CD8-positive, alpha-beta memory T cell (primary cell): ENCODE measurements around the gene HERC4. TPM values are rescaled to one million over a fixed set of nuclear protein-coding genes. Genes with fewer than 3 reads are reported as not detected.

ENCODE experiments used
- CTCF ChIA-PET: fragments of 350-600 bp; sonication (Branson Sonifier 250); formaldehyde crosslinking; loops from one replicate; lab custom pipeline; 2021; ENCODE audit warnings: antibody characterized with exemption; lab: Charles Lee
- POLR2A ChIA-PET: fragments of 350-600 bp; sonication (Branson Sonifier 250); formaldehyde crosslinking; loops from one replicate; lab custom pipeline; 2021; ENCODE audit warnings: antibody characterized with exemption; lab: Charles Lee
- DNase-seq, 5 donors: peaks; one replicate each; pipeline versions ENCODE4 v3.0.0 to v3.0.0-alpha.2; 2020 to 2022; ENCODE audit warnings: mixed read lengths in 1 of 5
- H3K27ac ChIP-seq: one replicate; pipeline ENCODE4 v1.7.0; 2013; ENCODE audit warnings: low read depth, mild to moderate bottlenecking, low read length, moderate library complexity
- H3K27me3 ChIP-seq: 2 replicates; pipeline ENCODE4 v1.7.0; 2013; ENCODE audit warnings: low read length, mild to moderate bottlenecking; ENCODE audit not compliant: insufficient read depth, poor library complexity, severe bottlenecking
- H3K36me3 ChIP-seq: 2 replicates; pipeline ENCODE4 v1.7.0; 2013; ENCODE audit warnings: mild to moderate bottlenecking, low read length, moderate library complexity; ENCODE audit not compliant: insufficient read depth
- H3K4me1 ChIP-seq: 2 replicates; pipeline ENCODE4 v1.7.0; 2013; ENCODE audit warnings: mild to moderate bottlenecking, low read length, moderate library complexity; ENCODE audit not compliant: insufficient read depth
- H3K4me3 ChIP-seq: 2 replicates; pipeline ENCODE4 v1.7.0; 2013; ENCODE audit warnings: mild to moderate bottlenecking, low read length
- H3K9me3 ChIP-seq: 2 replicates; pipeline ENCODE4 v1.7.0; 2013; ENCODE audit warnings: mild to moderate bottlenecking, low read length
- H3K27ac Mint-ChIP-seq, 8 donors: one replicate each; pipeline ENCODE4 v1.8.0; 2020 to 2021; ENCODE audit warnings: mixed read lengths in 8 of 8, mild to moderate bottlenecking in 6 of 8, inconsistent platforms in 3 of 8, moderate library complexity in 3 of 8
- H3K27me3 Mint-ChIP-seq, 2 donors: one replicate each; pipeline ENCODE4 v1.8.0; 2020 to 2021; ENCODE audit warnings: mixed read lengths in 2 of 2, mild to moderate bottlenecking in 1 of 2, moderate library complexity in 1 of 2
- H3K36me3 Mint-ChIP-seq, 3 donors: one replicate each; pipeline ENCODE4 v1.8.0; 2020 to 2021; ENCODE audit warnings: mixed read lengths in 3 of 3, inconsistent platforms in 1 of 3, mild to moderate bottlenecking in 1 of 3
- H3K4me1 Mint-ChIP-seq, 3 donors: one replicate each; pipeline ENCODE4 v1.8.0; 2020 to 2021; ENCODE audit warnings: mixed read lengths in 3 of 3, inconsistent platforms in 1 of 3, mild to moderate bottlenecking in 1 of 3
- H3K4me3 Mint-ChIP-seq, 7 donors: one replicate each; pipeline ENCODE4 v1.8.0; 2020 to 2021; ENCODE audit warnings: mixed read lengths in 7 of 7, mild to moderate bottlenecking in 6 of 7, moderate library complexity in 4 of 7, inconsistent platforms in 2 of 7
- H3K9me3 Mint-ChIP-seq, 5 donors: one replicate each; pipeline ENCODE4 v1.8.0; 2020 to 2022; ENCODE audit warnings: mixed read lengths in 5 of 5, mild to moderate bottlenecking in 3 of 5, moderate library complexity in 2 of 5, inconsistent platforms in 1 of 5
- polyA plus RNA-seq: library from polyadenylated mRNA; unstranded; fragments of 300-500 nt; fragmentation: Illumina TruSeq; gene quantifications from one replicate; pipeline ENCODE4 v1.2.3, GENCODE V29; 2021
- total RNA-seq, 2 experiments: library from RNA; stranded (reverse); gene quantifications; one replicate each; pipeline ENCODE4 v1.2.3, GENCODE V29; 2021

Gene HERC4
- total and polyA plus RNA-seq, 3 experiments from 2014 or later, result 19.0 to 41.6 (median 41.0) TPM

GRCh38 chr10:68053553-68053952 lies 21.5 kb downstream of the HERC4 start:
- ChIA-PET CTCF (no interaction called here), POLR2A (interaction anchor here (0.6 to 0.7 kb wide), 2 partner anchors 115 to 168 kb away, joined by 3 to 5 read pairs; no protein-coding TSS in a partner anchor)
- H3K36me3 ChIP-seq, result peaks cover 5% of the 10 kb centered on the region
- H3K4me1 Mint-ChIP-seq, result peaks cover 30 to 51% (median 49%) of the 10 kb centered on the region in 3 donors
- no peaks in the 10 kb centered on the region for H3K27me3 ChIP-seq
- H3K4me3 ChIP-seq, result no peak overlapping the region
- H3K4me1 ChIP-seq, result peaks cover 5% of the 10 kb centered on the region
- no peaks in the 10 kb centered on the region for H3K27me3 Mint-ChIP-seq
- no peak overlapping the region for H3K4me3 Mint-ChIP-seq
- no peak overlapping the region for H3K27ac ChIP-seq
- H3K9me3 Mint-ChIP-seq, result no peaks in the 10 kb centered on the region
- DNase-seq, result no peak
- H3K36me3 Mint-ChIP-seq, result peaks cover 0 to 26% (median 10%) of the 10 kb centered on the region in 3 donors
- H3K27ac Mint-ChIP-seq, result peak overlapping the region in 2 of 8 donors; percentile 27 to 48
- H3K9me3 ChIP-seq, result no peaks in the 10 kb centered on the region

GRCh38 chr10:68052463-68052862 lies 22.6 kb downstream of the HERC4 start:
- POLR2A ChIA-PET, result no interaction called here
- Mint-ChIP-seq H3K9me3 (no peaks in the 10 kb centered on the region), H3K27ac (peak overlapping the region in 2 of 8 donors; percentile 35 to 37), H3K4me3 (no peak overlapping the region), H3K27me3 (no peaks in the 10 kb centered on the region), H3K4me1 (peaks cover 37 to 56% (median 55%) of the 10 kb centered on the region in 3 donors), H3K36me3 (peaks cover 2 to 24% (median 11%) of the 10 kb centered on the region in 3 donors)
- Histone ChIP-seq H3K27ac (no peak overlapping the region), H3K9me3 (no peaks in the 10 kb centered on the region), H3K27me3 (no peaks in the 10 kb centered on the region), H3K4me3 (no peak overlapping the region), H3K4me1 (peaks cover 5% of the 10 kb centered on the region), H3K36me3 (peaks cover 5% of the 10 kb centered on the region)
- CTCF ChIA-PET, result no interaction called here
- DNase-seq, result no peak

GRCh38 chr10:68049289-68050078 lies 25.6 kb downstream of the HERC4 start:
- peak overlapping the region in 1 of 8 donors; percentile 55 for H3K27ac Mint-ChIP-seq
- no peaks in the 10 kb centered on the region for H3K27me3 ChIP-seq
- H3K36me3 Mint-ChIP-seq, result peaks cover 4 to 22% (median 7%) of the 10 kb centered on the region in 3 donors
- no peak overlapping the region for H3K27ac ChIP-seq
- DNase-seq, result no peak
- H3K27me3 Mint-ChIP-seq, result no peaks in the 10 kb centered on the region
- peaks cover 9% of the 10 kb centered on the region for H3K4me1 ChIP-seq
- H3K9me3 ChIP-seq, result no peaks in the 10 kb centered on the region
- H3K4me3 Mint-ChIP-seq, result no peak overlapping the region
- no peak overlapping the region for H3K4me3 ChIP-seq
- ChIA-PET POLR2A (no interaction called here), CTCF (no interaction called here)
- peaks cover 5% of the 10 kb centered on the region for H3K36me3 ChIP-seq
- no peaks in the 10 kb centered on the region for H3K9me3 Mint-ChIP-seq
- peaks cover 52 to 73% (median 68%) of the 10 kb centered on the region in 3 donors for H3K4me1 Mint-ChIP-seq

- Histone ChIP-seq H3K9me3 (no peaks in the 10 kb centered on the region), H3K4me1 (peaks cover 9% of the 10 kb centered on the region), H3K4me3 (no peak overlapping the region), H3K27ac (no peak overlapping the region), H3K36me3 (peaks cover 3% of the 10 kb centered on the region), H3K27me3 (no peaks in the 10 kb centered on the region)
- Mint-ChIP-seq H3K27me3 (no peaks in the 10 kb centered on the region), H3K27ac (peak overlapping the region in 3 of 8 donors; percentile 1 to 14 (median 6)), H3K36me3 (peaks cover 4 to 27% (median 10%) of the 10 kb centered on the region in 3 donors), H3K4me1 (peaks cover 47 to 65% (median 61%) of the 10 kb centered on the region in 3 donors), H3K9me3 (no peaks in the 10 kb centered on the region), H3K4me3 (no peak overlapping the region)
- DNase-seq, result no peak
- CTCF ChIA-PET, result no interaction called here
- POLR2A ChIA-PET, result no interaction called here
These were observed 27.3 kb downstream of the HERC4 start for GRCh38 chr10:68047554-68048327.

GRCh38 chr10:68047122-68047521 lies 28.0 kb downstream of the HERC4 start:
- no peak overlapping the region for H3K27ac ChIP-seq
- no peaks in the 10 kb centered on the region for H3K27me3 Mint-ChIP-seq
- H3K27me3 ChIP-seq, result no peaks in the 10 kb centered on the region
- H3K4me3 ChIP-seq, result no peak overlapping the region
- H3K36me3 Mint-ChIP-seq, result peaks cover 4 to 26% (median 11%) of the 10 kb centered on the region in 3 donors
- no peak for DNase-seq
- peak overlapping the region in 3 of 8 donors; percentile 1 to 45 (median 6) for H3K27ac Mint-ChIP-seq
- no peaks in the 10 kb centered on the region for H3K9me3 ChIP-seq
- peaks cover 41 to 58% (median 57%) of the 10 kb centered on the region in 3 donors for H3K4me1 Mint-ChIP-seq
- H3K4me1 ChIP-seq, result peaks cover 9% of the 10 kb centered on the region
- no peak overlapping the region for H3K4me3 Mint-ChIP-seq
- H3K9me3 Mint-ChIP-seq, result no peaks in the 10 kb centered on the region
- POLR2A ChIA-PET, result no interaction called here
- CTCF ChIA-PET, result no interaction called here
- no peaks in the 10 kb centered on the region for H3K36me3 ChIP-seq

GRCh38 chr10:68046642-68047041 lies 28.4 kb downstream of the HERC4 start:
- H3K4me3 ChIP-seq, result no peak overlapping the region
- no peaks in the 10 kb centered on the region for H3K9me3 ChIP-seq
- Mint-ChIP-seq H3K27me3 (no peaks in the 10 kb centered on the region), H3K4me1 (peaks cover 40 to 57% (median 54%) of the 10 kb centered on the region in 3 donors), H3K4me3 (no peak overlapping the region), H3K9me3 (no peaks in the 10 kb centered on the region), H3K36me3 (peaks cover 4 to 25% (median 11%) of the 10 kb centered on the region in 3 donors), H3K27ac (peak overlapping the region in 5 of 8 donors; percentile 5 to 68 (median 38))
- H3K27ac ChIP-seq, result no peak overlapping the region
- ChIA-PET CTCF (no interaction called here), POLR2A (no interaction called here)
- no peak for DNase-seq
- H3K36me3 ChIP-seq, result no peaks in the 10 kb centered on the region
- peaks cover 9% of the 10 kb centered on the region for H3K4me1 ChIP-seq
- no peaks in the 10 kb centered on the region for H3K27me3 ChIP-seq

- ChIA-PET POLR2A (no interaction called here), CTCF (no interaction called here)
- H3K4me3 Mint-ChIP-seq, result no peak overlapping the region
- peaks cover 4 to 34% (median 8%) of the 10 kb centered on the region in 3 donors for H3K36me3 Mint-ChIP-seq
- no peak overlapping the region for H3K27ac Mint-ChIP-seq
- Histone ChIP-seq H3K4me1 (peaks cover 5% of the 10 kb centered on the region), H3K9me3 (no peaks in the 10 kb centered on the region), H3K36me3 (no peaks in the 10 kb centered on the region), H3K27me3 (no peaks in the 10 kb centered on the region), H3K4me3 (no peak overlapping the region), H3K27ac (no peak overlapping the region)
- H3K9me3 Mint-ChIP-seq, result no peaks in the 10 kb centered on the region
- DNase-seq, result no peak
- H3K27me3 Mint-ChIP-seq, result no peaks in the 10 kb centered on the region
- peaks cover 24 to 36% (median 34%) of the 10 kb centered on the region in 3 donors for H3K4me1 Mint-ChIP-seq
These were observed 32.1 kb downstream of the HERC4 start for GRCh38 chr10:68043030-68043429.

- POLR2A ChIA-PET, result no interaction called here
- peaks cover 0 to 65% (median 24%) of the 10 kb centered on the region in 3 donors for H3K36me3 Mint-ChIP-seq
These were observed 43.0 kb downstream of the HERC4 start for GRCh38 chr10:68032113-68032512.

More at GRCh38 chr10:68032113-68032512, 43.0 kb downstream of the HERC4 start:
- Histone ChIP-seq H3K27ac (no peak overlapping the region), H3K9me3 (no peaks in the 10 kb centered on the region), H3K4me3 (no peak overlapping the region), H3K4me1 (no peaks in the 10 kb centered on the region), H3K36me3 (peaks cover 10% of the 10 kb centered on the region), H3K27me3 (no peaks in the 10 kb centered on the region)
- Mint-ChIP-seq H3K4me1 (peaks cover 13 to 28% (median 24%) of the 10 kb centered on the region in 3 donors), H3K27ac (no peak overlapping the region), H3K4me3 (no peak overlapping the region), H3K27me3 (no peaks in the 10 kb centered on the region), H3K9me3 (no peaks in the 10 kb centered on the region)
- CTCF ChIA-PET, result no interaction called here
- no peak for DNase-seq
